ENCODE measurements around the gene CSMD2.

The CSMD2 gene

DNA sequence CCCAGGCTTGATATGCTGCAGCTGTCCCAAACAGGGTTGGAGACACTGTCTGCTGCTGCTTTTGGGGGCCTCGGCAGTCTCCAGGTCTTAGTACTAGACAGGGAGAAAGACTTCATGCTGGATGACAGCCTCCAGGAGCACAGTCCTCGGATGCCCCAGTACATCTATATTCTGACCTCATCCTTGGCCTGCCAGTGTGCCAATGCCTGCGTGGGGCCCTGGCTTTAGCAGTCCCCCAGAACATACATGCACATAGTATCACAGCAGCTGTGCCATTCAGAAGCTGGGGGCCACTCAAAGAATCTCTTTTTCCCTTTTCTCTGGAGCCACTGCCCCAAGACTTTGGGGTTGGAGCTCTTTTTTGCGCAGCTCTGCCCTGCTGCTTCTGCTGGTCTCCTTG lies 697.0 kb downstream of the CSMD2 start:
- no peak for DNase-seq

DNA sequence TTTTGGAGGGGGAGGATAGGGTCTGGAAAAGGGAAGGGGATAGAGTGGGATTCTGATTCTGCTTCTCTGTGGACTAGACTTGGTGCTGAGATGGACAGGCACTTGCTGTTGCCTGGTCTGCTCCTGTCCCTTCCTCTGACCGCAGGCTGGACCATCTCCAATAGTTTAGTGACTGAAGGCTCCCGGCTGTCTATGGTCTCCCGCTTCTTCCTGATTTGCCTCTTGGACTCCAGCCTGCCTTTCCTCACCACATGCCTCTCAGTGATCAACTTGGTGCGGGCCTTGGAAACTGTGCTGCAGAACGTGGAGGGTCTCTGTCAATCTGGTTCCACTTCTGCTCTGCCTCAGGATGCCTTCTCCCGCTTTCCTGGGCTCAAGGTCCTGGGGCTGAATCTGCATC lies 698.9 kb downstream of the CSMD2 start:
- DNase-seq, result no peak

DNA sequence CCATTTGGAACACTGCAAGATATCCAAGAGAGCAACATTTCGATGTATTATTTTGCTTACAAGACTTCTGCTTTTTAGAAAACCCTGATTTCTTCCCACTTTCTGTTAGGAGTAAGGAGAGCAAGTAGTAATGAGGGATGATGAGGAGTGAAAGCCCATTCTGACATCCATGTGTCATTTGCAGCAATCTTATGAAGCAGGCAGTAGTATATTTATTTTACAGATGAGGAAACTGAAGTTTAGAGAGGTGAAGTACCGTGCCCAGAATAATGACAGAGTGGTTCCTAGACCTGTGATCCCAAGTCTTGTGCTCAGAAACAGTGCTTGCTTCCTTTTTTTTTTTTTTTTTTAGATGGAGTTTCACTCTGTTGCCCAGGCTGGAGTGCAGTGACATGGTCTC lies 699.7 kb downstream of the CSMD2 start:
- DNase-seq, result no peak

DNA sequence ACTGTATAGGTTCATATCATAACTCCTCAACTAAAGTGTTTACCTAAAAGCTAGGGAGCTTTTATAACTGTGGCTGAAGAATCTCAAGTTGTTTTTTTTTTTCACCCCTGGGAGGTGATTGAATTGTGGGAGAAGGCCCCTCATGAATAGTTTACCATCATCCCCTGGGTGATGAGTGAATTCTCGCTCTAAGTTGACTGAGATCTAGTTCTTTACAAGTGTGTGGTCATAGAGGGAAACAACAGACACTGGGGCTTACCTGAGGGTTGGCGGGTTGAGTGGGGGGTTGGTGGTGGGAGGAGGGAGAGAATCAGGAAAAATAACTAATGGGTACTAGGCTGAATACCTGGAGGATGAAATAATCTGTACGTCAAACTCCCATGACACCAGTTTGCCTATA lies 700.5 kb downstream of the CSMD2 start:
- no peak for DNase-seq
